ENCODE data around the gene GYPC. TPM values are rescaled to one million over a fixed set of nuclear protein-coding genes. Genes with fewer than 3 reads are reported as not detected.

The GYPC gene
- total RNA-seq, 1 experiment from 2014 or later: 13.6 TPM

DNA sequence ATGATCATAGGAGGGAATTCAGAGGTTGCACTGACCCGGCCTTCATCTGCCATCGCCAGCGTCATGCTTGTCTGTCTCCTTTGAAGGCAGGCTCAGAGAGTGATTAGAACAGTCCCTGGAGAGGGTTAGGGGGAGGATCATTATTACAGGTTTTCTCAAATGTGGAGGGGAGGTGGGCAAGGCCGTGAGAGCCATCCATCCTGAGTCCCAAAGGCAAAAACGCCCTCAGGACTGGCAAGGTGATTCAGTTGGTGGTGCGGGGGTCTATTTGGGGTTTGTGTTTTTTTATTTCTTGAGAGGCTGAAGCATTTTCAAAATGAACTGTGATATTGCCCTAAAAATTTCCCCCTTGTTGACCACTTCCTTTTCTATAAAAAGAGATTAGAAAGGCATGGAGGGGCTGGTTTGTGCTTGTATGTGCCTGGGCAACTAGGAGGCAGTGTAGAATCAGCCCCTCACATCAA lies 39.3 kb upstream of the GYPC start:
- no peak overlapping the region for H2BK12ac ChIP-seq (ENCODE audit: insufficient read length, low read depth, low read length)
- WGBS (ENCODE audit: extremely low coverage, insufficient read length, low lambda C conversion rate): no CpG with 5 or more reads among the region's 6 CpGs
- no peak overlapping the region for H2BK15ac ChIP-seq (ENCODE audit: low read depth, low read length)
- H3K14ac ChIP-seq (ENCODE audit: insufficient read depth, low read length): no peak overlapping the region
- no peaks in the 10 kb centered on the region for H3K79me2 ChIP-seq (ENCODE audit: insufficient read depth, low read length)
- Mint-ChIP-seq H3K4me3 (no peak overlapping the region), H3K36me3 (ENCODE audit: insufficient read depth in 1 of 3, low read depth in 3 of 3) (peaks cover 3 to 6% (median 4%) of the 10 kb centered on the region in 3 experiments), H3K9me3 (peaks cover 3 to 8% of the 10 kb centered on the region in 2 experiments; a peak in 4 of 5 replicates), H3K27me3 (ENCODE audit: low read depth) (no peaks in the 10 kb centered on the region; the same call in 1 of the 2 replicates), H3K27ac (no peak overlapping the region), H3K4me1 (no peaks in the 10 kb centered on the region)
- H4K8ac ChIP-seq (replicated peaks; ENCODE audit: insufficient read length, low read depth, low read length): no peak overlapping the region
- H3K27me3 ChIP-seq (ENCODE audit: insufficient read depth, low read length): no peaks in the 10 kb centered on the region
- no peak overlapping the region for H4K91ac ChIP-seq (ENCODE audit: insufficient read length, low read depth, low read length)
- H3K23me2 ChIP-seq (ENCODE audit: insufficient read length, low read depth, low read length, poor library complexity, severe bottlenecking): no peaks in the 10 kb centered on the region
- no peak for TF ChIP-seq CTCF (conservative IDR thresholded peaks at IDR 0.05)
- H3K9ac ChIP-seq (ENCODE audit: extremely low read depth, insufficient read length, low read length): no peak overlapping the region
- peaks cover 4% of the 10 kb centered on the region for H3K9me3 ChIP-seq (ENCODE audit: control insufficient read depth, low read depth, low read length)
- no peak overlapping the region for H2AFZ ChIP-seq (ENCODE audit: low read length)
- H4K5ac ChIP-seq (ENCODE audit: insufficient read length, low read depth, low read length): no peak overlapping the region
- no peak overlapping the region for H2BK120ac ChIP-seq (ENCODE audit: low read depth, low read length, poor library complexity, severe bottlenecking)
- H4K20me1 ChIP-seq (ENCODE audit: control insufficient read depth, insufficient read depth, insufficient read length): no peaks in the 10 kb centered on the region
- no peak overlapping the region for H2BK20ac ChIP-seq (ENCODE audit: low read depth, low read length, poor library complexity, severe bottlenecking)
- no peak overlapping the region for H2AK5ac ChIP-seq (ENCODE audit: insufficient read length, low read length)
- DNase-seq: no peak
- H3T11ph ChIP-seq (ENCODE audit: low read length): no peak overlapping the region
- H3K4ac ChIP-seq (ENCODE audit: low read depth, low read length): no peak overlapping the region
- no peak overlapping the region for H3K4me2 ChIP-seq (ENCODE audit: insufficient read depth, insufficient read length, low read length)
- no peaks in the 10 kb centered on the region for H3K4me1 ChIP-seq (ENCODE audit: insufficient read depth, low read length)
- no peak overlapping the region for H3K56ac ChIP-seq (ENCODE audit: insufficient read length, low read depth, low read length)
- H3K23ac ChIP-seq (ENCODE audit: insufficient read length, low read depth, low read length): no peak overlapping the region
- no peaks in the 10 kb centered on the region for H3K79me1 ChIP-seq (ENCODE audit: insufficient read depth, low read depth, low read length, poor library complexity, severe bottlenecking)
- H3K27ac ChIP-seq (ENCODE audit: insufficient read length, low read depth, low read length): no peak overlapping the region
- H3K18ac ChIP-seq (ENCODE audit: insufficient read length, low read depth, low read length): no peak overlapping the region
- no peak overlapping the region for H2BK5ac ChIP-seq (ENCODE audit: insufficient read length, low read length)
